HG02981 (cell line): ENCODE measurements around the gene SLC27A4.

Source experiments
- ATAC-seq: cut with Tn5 transposase; IDR thresholded peaks from one replicate; pipeline ENCODE4 v1.9.1; 2021; ENCODE audit warnings: mild to moderate bottlenecking, moderate library complexity; ENCODE audit not compliant: unreplicated experiment

SLC27A4 gene

GRCh38 chr9:128339761-128340690 lies at the start of gene SLC27A4:
Gene SLC27A4 (plus strand): TSS chr9:128340527. CDS start chr9:128343133, 2,606 bp downstream.
- ATAC-seq, result peak; percentile 65

GRCh38 chr9:128292009-128292408 lies 48.3 kb upstream of the SLC27A4 start:
- ATAC-seq, result no peak

- ATAC-seq, result no peak
Measured at GRCh38 chr9:128293091-128293490, 47.2 kb upstream of the SLC27A4 start.

GRCh38 chr9:128294142-128294541 lies 46.2 kb upstream of the SLC27A4 start:
- no peak for ATAC-seq

GRCh38 chr9:128296340-128297220 lies 43.7 kb upstream of the SLC27A4 start:
- ATAC-seq, result no peak

- ATAC-seq, result no peak
Measured at GRCh38 chr9:128297221-128297773, 43.0 kb upstream of the SLC27A4 start.

- no peak for ATAC-seq
Measured at GRCh38 chr9:128298535-128299482, 41.5 kb upstream of the SLC27A4 start.

GRCh38 chr9:128304136-128304970 lies 36.0 kb upstream of the SLC27A4 start:
- ATAC-seq, result no peak

- no peak for ATAC-seq
Measured at GRCh38 chr9:128304971-128305288, 35.4 kb upstream of the SLC27A4 start.

- ATAC-seq, result no peak
Measured at GRCh38 chr9:128309551-128309950, 30.8 kb upstream of the SLC27A4 start.

- no peak for ATAC-seq
Measured at GRCh38 chr9:128310461-128310860, 29.9 kb upstream of the SLC27A4 start.

- ATAC-seq, result no peak
Measured at GRCh38 chr9:128314697-128315096, 25.6 kb upstream of the SLC27A4 start.

- no peak for ATAC-seq
Measured at GRCh38 chr9:128316421-128316820, 23.9 kb upstream of the SLC27A4 start.

GRCh38 chr9:128317629-128318028 lies 22.7 kb upstream of the SLC27A4 start:
- ATAC-seq, result no peak

GRCh38 chr9:128321343-128321742 lies 19.0 kb upstream of the SLC27A4 start:
- ATAC-seq, result no peak

- no peak for ATAC-seq
Measured at GRCh38 chr9:128321879-128322403, 18.4 kb upstream of the SLC27A4 start.

- peak; percentile 75 for ATAC-seq
Measured at GRCh38 chr9:128322404-128323211, 17.7 kb upstream of the SLC27A4 start, which contains the start of the genes COQ4 and TRUB2. Gene COQ4 (plus strand): TSS chr9:128322839. CDS start chr9:128322859, 20 bp downstream. Gene TRUB2 (minus strand): TSS chr9:128322447. CDS start chr9:128322408, 39 bp downstream.

GRCh38 chr9:128323212-128323730 lies 17.1 kb upstream of the SLC27A4 start:
- no peak for ATAC-seq
